ENCODE measurements around the gene PTGES2. TPM values are rescaled to one million over a fixed set of nuclear protein-coding genes. Genes with fewer than 3 reads are reported as not detected.
A peak's percentile ranks its signal among the peaks of the same experiment; 100 is the strongest.

PTGES2 gene
- total RNA-seq, 1 donor from 2014 or later = 60.4 TPM

DNA sequence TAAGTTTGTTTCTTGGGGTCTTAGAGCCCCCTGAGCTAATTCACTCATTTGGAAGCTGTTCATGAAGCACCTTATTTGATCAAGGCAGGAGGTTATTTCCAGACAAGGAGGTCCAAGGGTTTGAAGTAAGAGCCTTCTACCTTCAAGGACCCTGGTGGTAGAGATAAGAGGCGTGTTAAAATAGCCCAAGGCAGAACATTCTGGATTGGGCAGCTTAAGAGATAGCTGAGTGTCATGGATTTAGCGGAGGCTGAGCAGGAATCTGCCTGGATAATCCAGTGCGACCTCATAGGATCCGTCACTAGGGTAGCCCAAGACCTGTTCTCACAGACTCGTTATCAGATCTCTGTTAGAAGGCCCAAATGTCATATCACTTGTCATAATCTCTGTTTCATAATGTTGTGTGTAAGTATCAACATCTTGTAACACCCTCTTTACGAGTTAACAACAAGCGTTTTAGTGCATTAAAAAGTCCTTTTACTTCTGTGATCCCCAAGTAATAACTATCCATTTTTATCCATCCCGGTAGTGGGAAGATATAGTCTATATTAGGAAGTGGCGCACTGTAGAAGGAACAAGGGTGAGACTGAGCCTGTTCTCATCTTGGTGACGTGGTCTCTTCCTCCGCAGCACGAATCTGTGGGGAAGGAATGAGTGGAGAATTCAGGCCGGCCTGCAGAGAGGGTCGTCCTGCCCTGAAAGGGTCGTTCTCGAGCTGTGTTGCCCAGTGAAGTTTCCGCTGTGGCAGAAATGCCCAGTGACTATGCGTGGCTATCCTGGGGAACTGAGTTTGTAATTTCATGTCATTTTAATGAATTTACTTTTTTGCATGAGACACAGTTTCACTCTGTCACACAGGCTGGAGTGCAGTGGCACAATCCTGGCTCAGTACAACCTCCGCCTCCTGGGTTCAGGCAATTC, 30.7 kb downstream of the PTGES2 start:
- Mint-ChIP-seq H3K9me3 (ENCODE audit: low read depth) (no peaks in the 10 kb centered on the region), H3K4me3 (ENCODE audit: low read depth) (no peak overlapping the region), H3K27ac (peak overlapping the region; percentile 100), H3K27me3 (no peaks in the 10 kb centered on the region), H3K36me3 (ENCODE audit: insufficient read depth) (peaks cover 3% of the 10 kb centered on the region), H3K4me1 (ENCODE audit: low read depth) (peaks cover 24% of the 10 kb centered on the region)
- TF ChIP-seq, protein P1, sequence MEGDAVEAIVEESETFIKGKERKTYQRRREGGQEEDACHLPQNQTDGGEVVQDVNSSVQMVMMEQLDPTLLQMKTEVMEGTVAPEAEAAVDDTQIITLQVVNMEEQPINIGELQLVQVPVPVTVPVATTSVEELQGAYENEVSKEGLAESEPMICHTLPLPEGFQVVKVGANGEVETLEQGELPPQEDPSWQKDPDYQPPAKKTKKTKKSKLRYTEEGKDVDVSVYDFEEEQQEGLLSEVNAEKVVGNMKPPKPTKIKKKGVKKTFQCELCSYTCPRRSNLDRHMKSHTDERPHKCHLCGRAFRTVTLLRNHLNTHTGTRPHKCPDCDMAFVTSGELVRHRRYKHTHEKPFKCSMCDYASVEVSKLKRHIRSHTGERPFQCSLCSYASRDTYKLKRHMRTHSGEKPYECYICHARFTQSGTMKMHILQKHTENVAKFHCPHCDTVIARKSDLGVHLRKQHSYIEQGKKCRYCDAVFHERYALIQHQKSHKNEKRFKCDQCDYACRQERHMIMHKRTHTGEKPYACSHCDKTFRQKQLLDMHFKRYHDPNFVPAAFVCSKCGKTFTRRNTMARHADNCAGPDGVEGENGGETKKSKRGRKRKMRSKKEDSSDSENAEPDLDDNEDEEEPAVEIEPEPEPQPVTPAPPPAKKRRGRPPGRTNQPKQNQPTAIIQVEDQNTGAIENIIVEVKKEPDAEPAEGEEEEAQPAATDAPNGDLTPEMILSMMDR (IDR thresholded peaks at IDR 0.05; ENCODE audit: unreplicated experiment) = no peak
- DNase-seq (ENCODE audit: low spot score, unreplicated experiment) = no peak

DNA sequence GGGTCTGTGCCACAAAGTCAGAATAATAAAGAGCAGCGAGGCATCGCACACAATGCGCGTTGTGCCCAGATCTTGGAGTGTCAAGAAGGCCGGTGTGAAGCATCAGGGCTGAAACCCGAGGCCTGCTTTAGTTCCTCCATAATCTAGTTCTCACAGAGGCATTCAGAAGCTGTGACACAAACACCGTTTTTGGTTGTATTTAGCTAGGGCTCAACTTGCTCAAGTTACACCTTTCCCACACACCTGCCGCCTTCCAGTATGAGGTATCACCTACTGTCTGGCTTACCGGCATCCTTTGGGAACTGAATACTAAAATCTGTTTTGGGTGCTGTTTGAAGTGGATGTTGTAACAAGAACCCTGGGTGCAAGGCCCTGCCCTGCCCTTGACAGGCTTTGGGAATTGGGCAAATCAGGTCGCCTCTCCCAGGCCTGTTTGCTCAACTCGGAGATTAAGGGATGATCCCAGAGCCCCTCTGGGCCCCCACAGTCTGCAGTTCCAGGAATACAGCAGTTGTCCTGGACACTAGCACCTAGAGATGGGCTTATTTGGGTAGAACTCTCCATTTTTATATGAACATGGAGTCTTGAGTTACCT, 32.5 kb downstream of the PTGES2 start:
- Mint-ChIP-seq H3K27me3 (no peaks in the 10 kb centered on the region), H3K4me1 (ENCODE audit: low read depth) (peaks cover 24% of the 10 kb centered on the region), H3K9me3 (ENCODE audit: low read depth) (no peaks in the 10 kb centered on the region), H3K4me3 (ENCODE audit: low read depth) (no peak overlapping the region), H3K36me3 (ENCODE audit: insufficient read depth) (no peaks in the 10 kb centered on the region), H3K27ac (no peak overlapping the region)
- TF ChIP-seq, protein P1 (IDR thresholded peaks at IDR 0.05; ENCODE audit: unreplicated experiment) = no peak
- no peak for DNase-seq (ENCODE audit: low spot score, unreplicated experiment)

DNA sequence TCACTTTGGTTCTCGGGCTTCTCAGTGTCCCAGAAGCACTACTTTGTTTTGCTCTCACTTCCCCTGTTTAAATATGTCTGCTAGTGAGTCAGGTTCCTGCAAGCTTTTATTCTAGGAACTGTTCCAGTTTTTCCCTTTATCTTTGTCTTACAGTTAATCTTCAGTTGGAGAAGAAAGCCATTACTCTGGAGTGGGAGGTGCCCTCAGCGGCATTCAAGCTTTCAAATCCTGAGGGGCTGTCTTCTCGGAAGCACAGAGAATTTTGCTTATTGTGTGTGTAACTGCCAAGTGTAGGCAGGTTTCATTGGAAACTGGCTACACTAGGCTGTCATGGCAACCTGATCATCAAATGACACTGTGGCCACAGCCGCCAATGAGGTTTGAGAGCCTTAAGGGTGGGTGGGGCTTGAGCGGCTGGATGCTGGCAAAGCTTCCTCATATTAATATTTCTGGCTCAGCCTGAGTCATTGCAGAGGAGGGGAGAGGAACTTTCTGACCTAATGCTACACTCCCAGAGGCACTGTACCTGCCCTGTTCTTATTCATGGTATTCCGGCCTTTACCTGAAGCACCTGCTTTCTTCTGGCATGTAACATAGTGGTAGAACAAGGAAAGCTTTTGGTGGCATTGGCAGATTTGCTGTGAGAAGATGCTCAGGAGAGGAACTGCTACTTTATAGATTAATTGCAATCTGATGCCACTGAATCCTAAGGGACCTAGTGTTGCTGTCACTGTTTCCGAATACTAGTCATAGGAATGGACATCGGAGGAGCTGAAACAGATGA, 33.2 kb downstream of the PTGES2 start:
- Mint-ChIP-seq H3K36me3 (ENCODE audit: insufficient read depth) (no peaks in the 10 kb centered on the region), H3K27ac (peak overlapping the region; percentile 88), H3K9me3 (ENCODE audit: low read depth) (no peaks in the 10 kb centered on the region), H3K4me3 (ENCODE audit: low read depth) (no peak overlapping the region), H3K4me1 (ENCODE audit: low read depth) (peaks cover 21% of the 10 kb centered on the region), H3K27me3 (no peaks in the 10 kb centered on the region)
- TF ChIP-seq, protein P1 (IDR thresholded peaks at IDR 0.05; ENCODE audit: unreplicated experiment) = no peak
- DNase-seq (ENCODE audit: low spot score, unreplicated experiment) = no peak

DNA sequence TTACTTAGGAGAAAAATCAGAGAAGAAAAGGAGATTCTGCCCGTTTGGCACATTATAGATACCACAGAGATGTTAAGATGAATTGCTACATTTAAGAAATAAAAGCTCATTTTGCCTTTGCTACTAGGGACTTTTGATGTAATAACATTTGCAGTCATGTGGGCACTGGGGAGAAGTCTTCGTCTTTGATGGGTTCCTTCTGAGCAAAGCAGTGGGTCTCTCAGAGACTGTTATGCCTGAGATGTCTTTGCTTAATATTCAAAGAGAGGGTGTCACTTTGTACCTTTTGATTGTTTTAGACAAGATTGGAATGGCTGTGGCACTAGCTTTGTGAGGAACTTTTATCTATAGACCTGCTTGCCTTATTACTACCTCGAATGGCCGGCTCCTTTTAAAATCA, 34.5 kb downstream of the PTGES2 start:
- no peaks in the 10 kb centered on the region for H3K9me3 Mint-ChIP-seq (ENCODE audit: low read depth)
- TF ChIP-seq, protein P1 (IDR thresholded peaks at IDR 0.05; ENCODE audit: unreplicated experiment) = no peak
- H3K4me1 Mint-ChIP-seq (ENCODE audit: low read depth) = peaks cover 11% of the 10 kb centered on the region
- no peak for DNase-seq (ENCODE audit: low spot score, unreplicated experiment)
- H3K36me3 Mint-ChIP-seq (ENCODE audit: insufficient read depth) = no peaks in the 10 kb centered on the region
- H3K27ac Mint-ChIP-seq = no peak overlapping the region
- H3K27me3 Mint-ChIP-seq = no peaks in the 10 kb centered on the region
- no peak overlapping the region for H3K4me3 Mint-ChIP-seq (ENCODE audit: low read depth)

Data from progenitor cell of endocrine pancreas (in vitro differentiated cells).